ENCODE data around the gene LRMDA.
"Not testable (repeated sequence)": the region's sequence is repeated elsewhere in the genome, so short reads cannot be mapped to it uniquely, and the experiment has no call there.

GRCh38 chr10:75621003-75621402 is 189.6 kb downstream of the LRMDA start:
- not testable (repeated sequence) for TF ChIP-seq EZH2phosphoT487 (IDR thresholded peaks at IDR 0.05; ENCODE audit: borderline replicate concordance); CTCF (IDR thresholded peaks at IDR 0.05 in 2 of 3, conservative IDR thresholded peaks at IDR 0.05 in 1 of 3; ENCODE audit: borderline replicate concordance in 1 of 3, insufficient read depth in 1 of 3, low read depth in 2 of 3, low read length in 2 of 3)

Data from HCT116 (cell line).